ENCODE data around the gene DIP2B. TPM values are rescaled to one million over a fixed set of nuclear protein-coding genes. Genes with fewer than 3 reads are reported as not detected.

DIP2B gene, protein sequence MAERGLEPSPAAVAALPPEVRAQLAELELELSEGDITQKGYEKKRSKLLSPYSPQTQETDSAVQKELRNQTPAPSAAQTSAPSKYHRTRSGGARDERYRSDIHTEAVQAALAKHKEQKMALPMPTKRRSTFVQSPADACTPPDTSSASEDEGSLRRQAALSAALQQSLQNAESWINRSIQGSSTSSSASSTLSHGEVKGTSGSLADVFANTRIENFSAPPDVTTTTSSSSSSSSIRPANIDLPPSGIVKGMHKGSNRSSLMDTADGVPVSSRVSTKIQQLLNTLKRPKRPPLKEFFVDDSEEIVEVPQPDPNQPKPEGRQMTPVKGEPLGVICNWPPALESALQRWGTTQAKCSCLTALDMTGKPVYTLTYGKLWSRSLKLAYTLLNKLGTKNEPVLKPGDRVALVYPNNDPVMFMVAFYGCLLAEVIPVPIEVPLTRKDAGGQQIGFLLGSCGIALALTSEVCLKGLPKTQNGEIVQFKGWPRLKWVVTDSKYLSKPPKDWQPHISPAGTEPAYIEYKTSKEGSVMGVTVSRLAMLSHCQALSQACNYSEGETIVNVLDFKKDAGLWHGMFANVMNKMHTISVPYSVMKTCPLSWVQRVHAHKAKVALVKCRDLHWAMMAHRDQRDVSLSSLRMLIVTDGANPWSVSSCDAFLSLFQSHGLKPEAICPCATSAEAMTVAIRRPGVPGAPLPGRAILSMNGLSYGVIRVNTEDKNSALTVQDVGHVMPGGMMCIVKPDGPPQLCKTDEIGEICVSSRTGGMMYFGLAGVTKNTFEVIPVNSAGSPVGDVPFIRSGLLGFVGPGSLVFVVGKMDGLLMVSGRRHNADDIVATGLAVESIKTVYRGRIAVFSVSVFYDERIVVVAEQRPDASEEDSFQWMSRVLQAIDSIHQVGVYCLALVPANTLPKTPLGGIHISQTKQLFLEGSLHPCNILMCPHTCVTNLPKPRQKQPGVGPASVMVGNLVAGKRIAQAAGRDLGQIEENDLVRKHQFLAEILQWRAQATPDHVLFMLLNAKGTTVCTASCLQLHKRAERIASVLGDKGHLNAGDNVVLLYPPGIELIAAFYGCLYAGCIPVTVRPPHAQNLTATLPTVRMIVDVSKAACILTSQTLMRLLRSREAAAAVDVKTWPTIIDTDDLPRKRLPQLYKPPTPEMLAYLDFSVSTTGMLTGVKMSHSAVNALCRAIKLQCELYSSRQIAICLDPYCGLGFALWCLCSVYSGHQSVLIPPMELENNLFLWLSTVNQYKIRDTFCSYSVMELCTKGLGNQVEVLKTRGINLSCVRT (N-terminal part only)
- total RNA-seq: 17.4 and 18.6 TPM in 2 replicates

DNA sequence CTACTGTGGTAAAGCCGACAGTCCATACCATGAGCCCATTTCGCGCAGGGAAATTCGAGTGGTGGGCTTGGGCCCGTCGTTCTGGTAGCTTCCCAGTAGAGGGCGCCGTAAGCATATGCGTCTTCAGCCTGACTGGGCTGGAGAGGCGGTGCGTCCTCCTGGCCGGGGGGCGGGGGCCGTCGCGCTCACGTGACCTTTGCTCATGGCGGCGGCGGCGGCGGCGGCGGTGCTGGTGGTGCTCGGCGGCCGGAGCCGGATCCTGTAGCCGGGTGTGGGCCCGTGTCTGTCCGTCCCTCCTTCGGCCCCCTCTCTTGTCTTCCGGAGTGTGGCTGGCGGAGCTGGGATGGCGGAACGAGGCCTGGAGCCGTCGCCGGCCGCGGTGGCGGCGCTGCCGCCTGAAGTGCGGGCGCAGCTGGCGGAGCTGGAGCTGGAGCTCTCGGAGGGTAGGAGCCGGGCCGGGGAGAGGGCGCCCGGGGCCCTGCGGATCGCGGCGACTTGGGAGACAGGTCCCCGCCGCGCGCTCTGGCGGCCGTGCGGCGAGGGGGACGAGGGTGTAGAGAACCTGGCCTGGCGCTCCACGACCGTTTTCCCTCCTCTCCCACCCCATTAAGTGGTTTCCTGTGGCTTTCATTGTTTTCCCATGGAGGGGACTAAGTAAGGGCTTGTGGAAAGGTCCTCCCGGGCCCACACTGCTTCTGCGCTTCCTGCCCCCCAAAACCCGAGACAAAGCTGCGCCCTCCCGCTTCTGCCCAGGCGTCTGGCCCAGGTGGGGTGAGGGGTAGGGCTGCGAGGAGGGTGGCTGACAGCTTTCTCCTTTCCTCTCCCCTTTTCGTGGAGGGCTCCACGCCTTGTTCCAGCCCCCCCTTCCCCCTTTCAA lies at the start of gene DIP2B:
Gene DIP2B (plus strand): TSS at position 188 of the 877 bp plus-strand sequence. CDS start 156 bp downstream, at position 344.

DNA sequence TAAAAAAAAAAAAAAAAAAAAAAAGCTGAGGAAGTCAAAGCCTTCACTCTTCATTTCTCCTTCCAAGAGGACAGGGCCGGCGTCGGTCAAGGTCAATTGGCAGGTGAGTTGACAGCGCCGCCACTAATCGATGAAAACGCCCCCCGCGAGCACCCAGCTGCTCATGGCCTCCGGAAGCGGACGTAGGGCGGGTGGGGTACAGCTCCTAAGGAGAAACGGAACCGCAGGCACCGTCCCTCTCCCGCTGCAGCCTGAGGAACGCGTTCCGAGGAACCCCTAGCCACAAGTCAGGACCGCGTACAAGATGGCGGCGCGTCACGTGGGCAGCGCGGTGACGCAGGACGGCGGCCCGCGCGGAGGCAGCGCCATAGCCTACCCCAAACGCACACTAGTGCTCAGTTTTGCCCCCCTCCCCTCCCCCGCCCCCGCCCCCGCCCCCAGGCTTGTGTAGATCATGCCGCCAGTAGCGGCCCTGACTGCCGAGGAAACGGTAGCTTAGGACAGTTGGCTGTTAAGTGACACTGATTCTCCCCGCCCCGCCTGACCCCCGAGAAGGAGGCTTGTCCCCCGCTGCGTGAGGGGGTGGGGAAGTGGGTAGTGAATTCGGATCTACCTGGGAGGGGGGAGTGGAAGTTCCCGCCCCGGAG lies 259.0 kb downstream of the DIP2B start, which contains the start of gene ATF1:
Gene ATF1 (plus strand): TSS at position 463 of the 647 bp plus-strand sequence. CDS start 16,045 bp downstream, outside the sequence.

Other genes with a start within 250 kb of the DIP2B start
- gene LIMA1, start 221.5 kb upstream of the DIP2B start, total RNA-seq: 65.5 and 116 TPM in 2 replicates
- not detected in 2 replicates for gene FAM186A, start 108.4 kb upstream of the DIP2B start, total RNA-seq
- 13.0 and 14.6 TPM in 2 replicates for gene LARP4, start 104.1 kb upstream of the DIP2B start, total RNA-seq

Measured in pericardium fibroblast (primary cell).